Mucosa of rectum (tissue), 2 donors: Measurements from ENCODE around the gene DNAJC22.

Source experiments
- H3K27ac ChIP-seq, 2 donors: one replicate each; pipeline ENCODE4 v1.7.0; 2013; ENCODE audit warnings: inconsistent platforms in 2 of 2, low read depth in 2 of 2, low read length in 2 of 2
- H3K27me3 ChIP-seq, 2 donors: one replicate each; pipeline ENCODE4 v1.7.0; 2013; ENCODE audit warnings: low read length in 2 of 2; ENCODE audit not compliant: control insufficient read depth in 2 of 2, insufficient read depth in 2 of 2
- H3K36me3 ChIP-seq, 2 donors: one replicate each; pipeline ENCODE4 v1.7.0; 2013; ENCODE audit warnings: low read length in 2 of 2; ENCODE audit not compliant: control insufficient read depth in 2 of 2, insufficient read depth in 2 of 2
- H3K4me1 ChIP-seq, 2 donors: one replicate each; pipeline ENCODE4 v1.7.0; 2013; ENCODE audit warnings: low read length in 2 of 2, mild to moderate bottlenecking in 1 of 2; ENCODE audit not compliant: control insufficient read depth in 2 of 2, insufficient read depth in 2 of 2
- H3K4me3 ChIP-seq, 2 donors: one replicate each; pipeline ENCODE4 v1.7.0; 2013; ENCODE audit warnings: low read length in 2 of 2
- H3K9ac ChIP-seq, 2 donors: one replicate each; pipeline ENCODE4 v1.7.0; 2013; ENCODE audit warnings: low read length in 2 of 2, low read depth in 1 of 2, mild to moderate bottlenecking in 1 of 2
- H3K9me3 ChIP-seq, 2 donors: one replicate each; pipeline ENCODE4 v1.7.0; 2013; ENCODE audit warnings: low read length in 2 of 2; ENCODE audit not compliant: control insufficient read depth in 2 of 2
- donor health status: healthy.
- donor health status: Normal muscosa, but diverticular disease.

DNAJC22 gene

DNA sequence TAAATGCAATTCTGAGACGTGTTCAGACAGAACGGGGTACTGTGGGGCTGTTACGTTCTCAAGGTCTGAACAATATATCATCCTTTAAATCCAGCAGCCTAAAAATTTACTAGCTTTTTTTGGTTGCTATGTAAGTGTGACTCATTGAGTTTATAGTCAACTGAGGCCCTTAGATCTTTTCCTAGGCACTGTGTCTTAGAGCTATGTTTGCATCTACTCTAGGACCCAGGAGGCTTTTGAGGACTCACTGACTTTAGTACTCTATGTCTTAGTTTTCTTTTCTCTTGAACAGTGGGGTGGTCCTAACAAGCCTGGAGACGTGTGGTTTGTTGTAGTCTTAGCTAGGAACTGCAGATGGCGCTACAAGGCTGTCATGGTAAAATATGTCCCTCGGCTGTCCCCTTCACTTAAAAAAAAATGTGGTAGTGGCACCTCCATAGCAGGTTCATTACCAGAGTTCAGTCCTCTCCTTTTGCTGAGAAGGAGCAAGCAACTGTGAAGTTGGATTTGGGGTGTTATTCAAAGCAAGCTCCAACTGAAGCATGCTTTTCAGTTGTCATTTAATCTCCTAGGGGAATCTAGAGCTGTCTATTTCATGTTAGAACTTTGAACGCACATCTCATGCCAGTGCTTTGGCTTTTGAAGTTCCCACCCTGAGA is 11.9 kb downstream of the DNAJC22 start:
- H3K27ac ChIP-seq = no peak overlapping the region
- H3K9me3 ChIP-seq = no peaks in the 10 kb centered on the region
- H3K36me3 ChIP-seq = no peaks in the 10 kb centered on the region
- no peak overlapping the region for H3K9ac ChIP-seq
- H3K4me1 ChIP-seq = peaks cover 0 to 4% of the 10 kb centered on the region in 2 donors
- H3K4me3 ChIP-seq = no peak overlapping the region
- no peaks in the 10 kb centered on the region for H3K27me3 ChIP-seq

GRCh38 chr12:49359671-49360070 is 13.0 kb downstream of the DNAJC22 start:
- Histone ChIP-seq H3K36me3 (no peaks in the 10 kb centered on the region), H3K9me3 (no peaks in the 10 kb centered on the region), H3K9ac (no peak overlapping the region), H3K27ac (no peak overlapping the region), H3K4me3 (no peak overlapping the region), H3K4me1 (peaks cover 0 to 4% of the 10 kb centered on the region in 2 donors), H3K27me3 (no peaks in the 10 kb centered on the region)

DNA sequence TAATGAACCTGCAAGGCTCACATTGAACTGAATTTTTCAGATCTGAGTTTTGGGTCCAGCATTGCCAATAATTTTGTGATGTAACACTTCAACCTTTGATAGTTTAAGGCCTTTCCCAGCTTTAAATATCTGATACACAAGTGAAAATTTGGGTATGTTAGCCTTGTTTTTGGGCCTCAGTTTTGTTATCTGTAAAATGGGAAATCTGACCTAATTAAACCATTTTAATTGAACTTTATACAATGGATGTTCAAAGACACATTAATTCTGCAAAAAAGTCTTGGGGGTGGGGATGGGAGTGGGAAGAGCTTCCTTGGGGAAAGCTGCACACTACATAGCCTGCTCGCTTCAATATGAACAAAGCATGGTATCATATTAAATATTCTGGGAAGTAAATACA is 15.4 kb downstream of the DNAJC22 start:
- Histone ChIP-seq H3K9ac (no peak overlapping the region), H3K27ac (no peak overlapping the region), H3K36me3 (no peaks in the 10 kb centered on the region), H3K27me3 (no peaks in the 10 kb centered on the region), H3K4me1 (peaks cover 3 to 4% of the 10 kb centered on the region in 2 donors), H3K9me3 (no peaks in the 10 kb centered on the region), H3K4me3 (no peak overlapping the region)

GRCh38 chr12:49364989-49365388 is 18.3 kb downstream of the DNAJC22 start:
- Histone ChIP-seq H3K9ac (no peak overlapping the region), H3K4me3 (no peak overlapping the region), H3K36me3 (no peaks in the 10 kb centered on the region), H3K27ac (no peak overlapping the region), H3K27me3 (no peaks in the 10 kb centered on the region), H3K4me1 (peaks cover 3 to 8% of the 10 kb centered on the region in 2 donors), H3K9me3 (no peaks in the 10 kb centered on the region)

DNA sequence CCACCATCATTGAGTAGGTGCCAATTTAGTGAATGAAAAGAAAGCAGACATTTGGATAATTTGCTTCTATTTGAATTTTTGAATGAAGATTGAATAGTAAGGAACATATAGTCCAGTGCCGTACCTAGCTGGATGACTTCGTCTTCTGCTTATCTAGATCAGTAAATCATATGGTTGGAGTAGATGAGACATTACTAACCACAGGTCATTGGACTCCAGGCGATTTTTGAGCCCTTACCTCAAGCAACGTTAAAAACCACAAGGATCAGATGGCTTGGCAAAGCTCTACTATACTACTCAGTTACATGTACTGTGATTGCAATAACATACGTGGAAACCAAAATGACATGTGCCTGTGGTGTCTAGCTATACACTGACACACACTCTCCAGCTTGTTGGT is 18.9 kb downstream of the DNAJC22 start:
- H3K36me3 ChIP-seq = no peaks in the 10 kb centered on the region
- no peak overlapping the region for H3K27ac ChIP-seq
- H3K4me3 ChIP-seq = no peak overlapping the region

GRCh38 chr12:49366096-49366651 is 19.5 kb downstream of the DNAJC22 start:
- H3K27me3 ChIP-seq = no peaks in the 10 kb centered on the region
- peak overlapping the region; percentile 83 to 87 for H3K4me3 ChIP-seq
- no peaks in the 10 kb centered on the region for H3K9me3 ChIP-seq
- peak overlapping the region; percentile 85 to 92 for H3K9ac ChIP-seq
- no peaks in the 10 kb centered on the region for H3K36me3 ChIP-seq
- H3K4me1 ChIP-seq = peaks cover 3 to 8% of the 10 kb centered on the region in 2 donors
- H3K27ac ChIP-seq = peak overlapping the region; percentile 85 to 89

More for the DNA sequence above, 18.9 kb downstream of the DNAJC22 start:
- Histone ChIP-seq H3K4me1 (peaks cover 3 to 8% of the 10 kb centered on the region in 2 donors), H3K27me3 (no peaks in the 10 kb centered on the region), H3K9me3 (no peaks in the 10 kb centered on the region), H3K9ac (no peak overlapping the region)

DNA sequence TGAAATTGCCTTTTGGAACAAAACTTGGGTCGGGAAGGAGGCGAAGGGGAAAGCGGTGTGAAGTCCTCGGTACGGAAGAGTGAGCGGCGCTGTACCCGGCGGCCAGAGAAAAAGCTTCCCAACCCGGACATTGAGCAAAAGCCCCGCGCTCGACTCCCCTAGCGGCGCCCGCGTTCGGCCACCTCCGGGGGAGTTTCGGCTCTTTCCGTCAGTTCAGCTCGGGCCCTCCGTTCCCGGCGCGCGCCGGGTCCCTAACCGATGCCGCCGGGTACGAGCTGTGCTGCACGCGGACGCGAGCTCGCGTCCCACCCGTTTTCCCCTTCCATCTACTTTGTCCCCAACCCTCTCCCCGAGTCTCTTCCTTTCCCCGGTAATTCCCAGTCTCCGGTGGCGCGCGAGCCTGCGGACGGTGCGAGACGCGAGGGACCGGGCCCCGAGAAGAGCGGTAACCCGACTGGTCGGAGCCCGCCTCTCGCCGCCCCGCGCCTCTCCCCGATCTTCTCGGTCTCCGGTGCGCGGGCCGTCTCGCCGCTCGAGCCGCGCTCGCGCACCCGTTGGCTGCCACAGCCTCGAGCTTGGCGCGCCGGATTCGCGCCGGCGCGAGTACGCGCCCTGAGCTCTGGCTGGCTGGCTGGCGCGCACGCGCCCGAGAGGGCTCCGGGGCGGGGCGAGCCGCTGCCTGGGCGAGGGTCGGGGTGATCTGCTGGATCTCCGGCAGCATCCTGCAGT is 20.1 kb downstream of the DNAJC22 start:
- peak overlapping the region; percentile 85 to 89 for H3K27ac ChIP-seq
- H3K9ac ChIP-seq = peak overlapping the region; percentile 85 to 92
- peaks cover 3 to 8% of the 10 kb centered on the region in 2 donors for H3K4me1 ChIP-seq
- H3K27me3 ChIP-seq = no peaks in the 10 kb centered on the region
- H3K9me3 ChIP-seq = no peaks in the 10 kb centered on the region
- peak overlapping the region; percentile 83 to 87 for H3K4me3 ChIP-seq
- H3K36me3 ChIP-seq = no peaks in the 10 kb centered on the region

DNA sequence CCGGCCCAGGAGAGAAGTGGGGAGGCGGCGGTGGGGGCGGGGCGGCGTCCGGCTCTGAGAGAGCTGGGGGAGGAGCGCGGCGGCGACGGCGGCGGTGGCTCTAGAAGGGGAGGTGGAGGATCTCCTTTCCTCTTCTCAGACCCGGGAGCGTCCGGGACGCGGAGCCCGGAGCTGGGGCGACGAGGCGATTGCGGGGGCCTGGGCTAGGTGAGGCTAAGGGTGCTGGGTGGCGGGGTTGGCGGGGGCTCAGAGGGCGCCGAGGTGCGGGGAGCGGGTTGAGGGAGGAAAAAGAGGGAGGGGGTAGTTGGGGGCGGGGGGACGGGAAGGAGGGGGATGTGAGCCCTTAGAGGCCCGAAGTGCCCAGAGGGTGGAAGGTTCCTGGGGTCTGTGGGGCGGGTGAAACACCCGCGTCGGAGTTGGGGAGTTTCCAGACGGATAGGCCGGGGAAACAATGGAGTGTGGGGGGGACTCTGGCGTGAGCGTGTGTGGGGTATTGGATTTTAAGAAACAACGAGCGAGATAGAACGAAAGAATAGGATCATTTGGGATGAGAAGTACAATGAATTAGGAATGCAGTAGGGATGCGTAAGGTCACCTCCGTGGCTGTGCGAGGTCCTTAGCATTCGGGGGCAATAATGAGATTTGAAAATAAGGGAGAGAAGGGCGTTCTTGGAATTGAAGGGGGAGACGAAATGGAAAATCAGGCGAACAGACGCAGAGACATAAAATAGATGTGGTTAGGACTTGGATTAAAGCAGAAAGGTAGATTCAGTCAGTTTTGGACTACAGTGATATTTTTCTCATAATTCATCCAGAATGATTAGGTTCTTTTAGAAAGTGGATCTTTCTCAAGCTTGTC is 20.9 kb downstream of the DNAJC22 start, which contains the start of gene SPATS2:
SPATS2 (plus strand) TSS at position 82 of the 859 bp plus-strand sequence. CDS start 93,551 bp downstream, outside the sequence.
- no peaks in the 10 kb centered on the region for H3K9me3 ChIP-seq
- H3K36me3 ChIP-seq = no peaks in the 10 kb centered on the region
- H3K4me1 ChIP-seq = peaks cover 3 to 8% of the 10 kb centered on the region in 2 donors
- H3K4me3 ChIP-seq = peak within 1 kb of the TSS; percentile 83 to 87
- peak within 1 kb of the TSS; percentile 85 to 89 for H3K27ac ChIP-seq
- no peaks in the 10 kb centered on the region for H3K27me3 ChIP-seq
- H3K9ac ChIP-seq = peak within 1 kb of the TSS; percentile 85 to 92

DNA sequence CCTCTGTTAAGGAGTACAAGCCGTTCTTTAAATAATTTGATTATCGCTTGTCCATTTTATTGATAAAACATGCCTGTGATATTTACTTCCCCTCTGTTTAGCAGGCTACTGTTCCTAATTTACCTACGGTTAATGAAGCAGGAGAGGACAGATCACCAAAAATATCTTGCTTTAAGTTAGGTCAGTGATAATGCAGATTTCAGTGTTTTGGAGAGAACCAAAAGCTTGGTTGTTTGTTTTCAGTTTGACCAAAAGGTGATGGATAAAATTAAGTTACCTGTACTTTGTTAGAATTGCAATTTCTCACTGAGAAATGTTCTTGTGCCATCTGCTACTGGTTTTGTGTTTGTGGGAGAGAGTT is 21.5 kb downstream of the DNAJC22 start:
- Histone ChIP-seq H3K4me3 (peak overlapping the region; percentile 83 to 87), H3K27me3 (no peaks in the 10 kb centered on the region), H3K27ac (peak overlapping the region in 1 of 2 donors; percentile 85), H3K36me3 (no peaks in the 10 kb centered on the region), H3K4me1 (peaks cover 3 to 8% of the 10 kb centered on the region in 2 donors), H3K9ac (peak overlapping the region; percentile 71 to 92), H3K9me3 (no peaks in the 10 kb centered on the region)
